Lung (tissue), 12 donors: Measurements from ENCODE around the gene COPRS. TPM values are rescaled to one million over a fixed set of nuclear protein-coding genes. Genes with fewer than 3 reads are reported as not detected.

Source experiments
- ATAC-seq: fragments of 200-7000 bp; cut with Tn5 transposase; one replicate; pipeline ENCODE4 v1.9.1; 2020; ENCODE audit warnings: moderate number of reproducible peaks; ENCODE audit not compliant: insufficient read depth, low FRiP score
- DNase-seq, 3 donors: peaks; one replicate each; pipeline ENCODE4 v3.0.0-alpha.2; 2013 to 2017
- H3K27ac ChIP-seq, 2 donors: one replicate each; pipeline ENCODE4 v1.5.1; 2013; ENCODE audit warnings: mild to moderate bottlenecking in 2 of 2, moderate library complexity in 2 of 2, control low read depth in 1 of 2, inconsistent platforms in 1 of 2, low read depth in 1 of 2, low read length in 1 of 2
- H3K27me3 ChIP-seq, 3 donors: one replicate each; pipeline ENCODE4 v1.5.1; 2013; ENCODE audit warnings: low read length in 2 of 3; ENCODE audit not compliant: control insufficient read depth in 3 of 3, insufficient read depth in 3 of 3
- H3K36me3 ChIP-seq, 4 donors: one replicate each; pipeline ENCODE4 v1.5.1; 2013; ENCODE audit warnings: low read length in 4 of 4, mild to moderate bottlenecking in 1 of 4, moderate library complexity in 1 of 4; ENCODE audit not compliant: control insufficient read depth in 4 of 4, insufficient read depth in 4 of 4
- H3K4me1 ChIP-seq, 5 donors: one replicate each; pipeline ENCODE4 v1.5.1; 2013; ENCODE audit warnings: low read length in 5 of 5, mild to moderate bottlenecking in 2 of 5, moderate library complexity in 1 of 5; ENCODE audit not compliant: control insufficient read depth in 5 of 5, insufficient read depth in 5 of 5
- H3K4me3 ChIP-seq: one replicate; pipeline ENCODE4 v1.5.1; 2013; ENCODE audit warnings: mild to moderate bottlenecking, control low read depth, moderate library complexity
- H3K9ac ChIP-seq, 2 donors: one replicate each; pipeline ENCODE4 v1.5.1; 2013; ENCODE audit warnings: low read length in 2 of 2, control low read depth in 1 of 2; ENCODE audit not compliant: insufficient read depth in 1 of 2
- H3K9me3 ChIP-seq, 4 donors: one replicate each; pipeline ENCODE4 v1.5.1; 2013; ENCODE audit warnings: low read length in 3 of 4, mild to moderate bottlenecking in 1 of 4, moderate library complexity in 1 of 4; ENCODE audit not compliant: control insufficient read depth in 4 of 4, insufficient read depth in 3 of 4
- CTCF ChIP-seq: IDR thresholded peaks from 2 replicates; pipeline ENCODE4 v1.5.1; 2012; ENCODE audit warnings: mild to moderate bottlenecking; ENCODE audit errors: control extremely low read depth, extremely low read depth
- WGBS, 2 donors: extraction: QIAGEN DNeasy Blood & Tissue Kit; methylation state at CpG; one replicate each; pipeline ENCODE4 v1.1.7; 2013; 5-methylcytosine and 5-hydroxymethylcytosine counted together
- polyA plus RNA-seq, 2 donors: library from polyadenylated mRNA; stranded (reverse); fragments of 200-250 nt; gene quantifications; one replicate each; pipeline ENCODE4 v1.2.1, GENCODE V29; 2013
- total RNA-seq, 2 donors: library from RNA; depleted of rRNA in 1 of 2; stranded (reverse); fragments of >200 nt in 1 of 2; gene quantifications; one replicate each; pipeline ENCODE4 v1.2.1, GENCODE V29; 2014 to 2021
- donor health status: control.
- donor health status: control.
- donor health status: Bipolar disorder and iron deficiency.
- donor health status: healthy.
- donor health status: DM: yes; HTN: yes; CAD: no.

COPRS gene
- total and polyA plus RNA-seq, 4 donors: 21.0 to 64.7 (median 38.4) TPM

GRCh38 chr17:31824766-31825360, 34.2 kb downstream of the COPRS start:
- no peak for DNase-seq
- H3K27me3 ChIP-seq: no peaks in the 10 kb centered on the region
- H3K9me3 ChIP-seq: no peaks in the 10 kb centered on the region
- no peak overlapping the region for H3K4me3 ChIP-seq
- TF ChIP-seq CTCF: no peak
- no peak overlapping the region for H3K27ac ChIP-seq
- no peaks in the 10 kb centered on the region for H3K36me3 ChIP-seq
- WGBS, 2 donors: 56 to 68% methylated on average over 7 of the region's 7 CpGs
- peaks cover 0 to 4% (median 0%) of the 10 kb centered on the region in 5 donors for H3K4me1 ChIP-seq
- ATAC-seq: no peak
- no peak overlapping the region for H3K9ac ChIP-seq

GRCh38 chr17:31823014-31823413, 36.0 kb downstream of the COPRS start:
- no peak overlapping the region for H3K9ac ChIP-seq
- no peak for TF ChIP-seq CTCF
- ATAC-seq (no peak), DNase-seq (no peak)
- H3K36me3 ChIP-seq: no peaks in the 10 kb centered on the region
- peaks cover 0 to 2% (median 0%) of the 10 kb centered on the region in 4 donors for H3K9me3 ChIP-seq
- H3K4me1 ChIP-seq: peaks cover 0 to 4% (median 0%) of the 10 kb centered on the region in 5 donors
- no peak overlapping the region for H3K4me3 ChIP-seq
- no peak overlapping the region for H3K27ac ChIP-seq
- 66 to 76% methylated on average over 3 of the region's 3 CpGs for WGBS, 2 donors
- no peaks in the 10 kb centered on the region for H3K27me3 ChIP-seq

DNA sequence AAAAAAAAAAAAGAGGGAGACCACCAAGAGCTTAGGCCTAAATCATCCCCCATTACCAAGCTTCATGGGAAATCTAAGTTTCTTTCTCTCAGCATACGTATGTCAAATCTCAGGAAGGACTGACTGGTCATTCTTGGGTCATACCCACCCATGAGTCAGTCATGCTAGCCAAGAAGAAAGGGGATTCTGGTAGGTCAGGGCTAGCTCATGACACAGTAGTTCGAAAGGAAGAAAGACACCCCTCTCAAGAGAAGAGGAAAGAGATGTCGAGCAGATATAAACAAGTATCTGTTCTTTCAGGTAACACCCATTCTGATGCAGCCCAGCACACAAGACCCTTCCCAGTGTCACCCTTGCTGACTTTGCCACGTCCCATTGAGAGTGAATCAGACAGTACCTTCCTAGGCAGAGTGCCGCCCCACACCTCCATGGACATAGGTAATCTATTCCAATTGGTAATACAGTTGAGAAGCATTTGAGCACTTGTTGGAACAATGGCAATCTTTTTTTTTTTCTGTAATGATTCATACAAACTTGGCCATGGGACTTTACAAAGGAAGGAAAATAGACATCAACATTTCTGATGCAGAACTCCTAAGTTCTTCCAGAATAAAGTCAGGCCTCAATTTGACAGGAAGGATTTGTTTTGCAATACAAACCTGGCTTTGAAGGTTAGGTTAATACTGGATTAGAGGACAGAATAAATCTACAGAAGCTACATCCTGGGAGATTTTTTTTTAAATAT, 38.2 kb downstream of the COPRS start:
- 75 to 91% methylated on average over 5 of the region's 5 CpGs for WGBS, 2 donors
- no peaks in the 10 kb centered on the region for H3K36me3 ChIP-seq
- no peak overlapping the region for H3K27ac ChIP-seq
- no peak overlapping the region for H3K9ac ChIP-seq
- DNase-seq (no peak), ATAC-seq (no peak)
- no peak overlapping the region for H3K4me3 ChIP-seq
- peaks cover 0 to 1% (median 0%) of the 10 kb centered on the region in 5 donors for H3K4me1 ChIP-seq
- TF ChIP-seq CTCF: no peak
- H3K27me3 ChIP-seq: no peaks in the 10 kb centered on the region
- H3K9me3 ChIP-seq: peaks cover 0 to 2% (median 0%) of the 10 kb centered on the region in 4 donors
